MCF 10A (cell line): ENCODE data around the gene RAB43. TPM values are rescaled to one million over a fixed set of nuclear protein-coding genes. Genes with fewer than 3 reads are reported as not detected.

Source experiments
- BruUV-seq: library from RNA; stranded (reverse); fragments of 400-500 nt; replicated peaks from 2 replicates; lab custom pipeline; 2021; lab: Mats Ljungman, UMichigan
- CTCF ChIA-PET: fragments of 300-600 bp; sonication (Branson Sonifier 250); formaldehyde crosslinking; extraction: SDS; loops from one replicate; lab custom pipeline; 2021; ENCODE audit warnings: antibody characterized with exemption, inconsistent platforms; lab: Yijun Ruan, JAX
- POLR2A ChIA-PET: fragments of 300-600, 350-650 bp; sonication (Branson Sonifier 250); formaldehyde crosslinking; extraction: SDS; loops from one replicate; lab custom pipeline; 2020; ENCODE audit warnings: antibody characterized with exemption, inconsistent platforms; lab: Yijun Ruan, JAX
- DNase-seq: peaks from one replicate; pipeline ENCODE4 v3.0.0-alpha.2; 2018; ENCODE audit not compliant: unreplicated experiment
- H3K27ac Mint-ChIP-seq: one replicate; pipeline ENCODE4 v1.8.0; 2022; ENCODE audit warnings: mild to moderate bottlenecking, low read depth, mixed read lengths; ENCODE audit not compliant: unreplicated experiment
- H3K27me3 Mint-ChIP-seq: one replicate; pipeline ENCODE4 v1.8.0; 2022; ENCODE audit warnings: mixed read lengths; ENCODE audit not compliant: insufficient read depth, unreplicated experiment
- H3K36me3 Mint-ChIP-seq: one replicate; pipeline ENCODE4 v1.8.0; 2022; ENCODE audit warnings: mild to moderate bottlenecking, moderate library complexity, mixed read lengths; ENCODE audit not compliant: insufficient read depth, unreplicated experiment
- H3K4me1 Mint-ChIP-seq: one replicate; pipeline ENCODE4 v1.8.0; 2022; ENCODE audit warnings: mixed read lengths; ENCODE audit not compliant: insufficient read depth, unreplicated experiment
- H3K4me3 Mint-ChIP-seq: one replicate; pipeline ENCODE4 v1.8.0; 2022; ENCODE audit warnings: mild to moderate bottlenecking, moderate library complexity, mixed read lengths; ENCODE audit not compliant: unreplicated experiment
- H3K9me3 Mint-ChIP-seq: one replicate; pipeline ENCODE4 v1.8.0; 2022; ENCODE audit warnings: mixed read lengths; ENCODE audit not compliant: unreplicated experiment
- CTCF ChIP-seq: fragments of 200-600 bp; IDR thresholded peaks from one replicate; pipeline ENCODE4 v1.8.0; 2022; ENCODE audit warnings: antibody characterized with exemption, mild to moderate bottlenecking; ENCODE audit not compliant: unreplicated experiment
- intact Hi-C: fragments of 100-400 bp; cut with micrococcal nuclease; formaldehyde crosslinking; loops from 2 replicates; pipeline ENCODE4 v1.14.1; 2022
- total RNA-seq: library from RNA; stranded (reverse); gene quantifications from 2 replicates; pipeline ENCODE4 v1.2.3, GENCODE V29; 2022

RAB43 gene
- total RNA-seq, 1 experiment from 2014 or later: 18.9 TPM

GRCh38 chr3:129054605-129055104 is 66.9 kb downstream of the RAB43 start:
- Mint-ChIP-seq H3K27me3 (peaks cover 20% of the 10 kb centered on the region), H3K36me3 (no peaks in the 10 kb centered on the region), H3K9me3 (no peaks in the 10 kb centered on the region), H3K4me3 (no peak overlapping the region), H3K27ac (no peak overlapping the region), H3K4me1 (peaks cover 9% of the 10 kb centered on the region)
- no peak for TF ChIP-seq CTCF
- ChIA-PET POLR2A (interaction anchor here (0.6 to 1.8 kb wide), 2 partner anchors 108 to 394 kb away, joined by 3 to 4 read pairs; no protein-coding TSS in a partner anchor), CTCF (interaction anchor here (0.9 to 4.9 kb wide), 7 partner anchors 17 to 191 kb away, joined by 3 to 61 read pairs (median 5); no protein-coding TSS in a partner anchor)
- intact Hi-C loops: no loop called here
- BruUV-seq: no TSS peak
- no peak for DNase-seq

- H3K27ac Mint-ChIP-seq: no peak overlapping the region
- H3K27me3 Mint-ChIP-seq: peaks cover 16% of the 10 kb centered on the region
- H3K9me3 Mint-ChIP-seq: no peaks in the 10 kb centered on the region
- intact Hi-C loops: loop anchor here (1.0 to 2.0 kb wide), 4 partner anchors 68 to 262 kb away; partner anchors contain the start of genes COPG1, ISY1 and RAB43
- peaks cover 9% of the 10 kb centered on the region for H3K4me1 Mint-ChIP-seq
- no TSS peak for BruUV-seq
- no peak for TF ChIP-seq CTCF
- H3K4me3 Mint-ChIP-seq: no peak overlapping the region
- ChIA-PET POLR2A (interaction anchor here (0.7 to 3.9 kb wide), 9 partner anchors 26 to 264 kb away, joined by 3 to 33 read pairs (median 4); partner anchors contain the start of genes COPG1, HMCES and RAB43), CTCF (interaction anchor here (0.6 to 5.5 kb wide), 38 partner anchors 10 to 225 kb away, joined by 3 to 67 read pairs (median 5); partner anchors contain the start of genes COPG1 and RAB43)
- DNase-seq: no peak
- H3K36me3 Mint-ChIP-seq: no peaks in the 10 kb centered on the region
These were observed 68.9 kb downstream of the RAB43 start for GRCh38 chr3:129052675-129053074.

GRCh38 chr3:129051871-129052340 is 69.7 kb downstream of the RAB43 start:
- CTCF ChIA-PET: interaction anchor here (0.6 to 5.5 kb wide), 25 partner anchors 10 to 265 kb away, joined by 3 to 67 read pairs (median 4); partner anchors contain the start of genes COPG1 and RAB43
- Mint-ChIP-seq H3K4me3 (no peak overlapping the region), H3K27ac (no peak overlapping the region), H3K9me3 (no peaks in the 10 kb centered on the region), H3K27me3 (peaks cover 8% of the 10 kb centered on the region), H3K4me1 (peaks cover 9% of the 10 kb centered on the region), H3K36me3 (no peaks in the 10 kb centered on the region)
- intact Hi-C loops: loop anchor here (2.0 kb wide), 2 partner anchors 69 to 263 kb away; partner anchors contain the start of gene RAB43
- DNase-seq: no peak
- no peak for TF ChIP-seq CTCF
- no TSS peak for BruUV-seq
- POLR2A ChIA-PET: interaction anchor here (0.6 to 3.9 kb wide), 6 partner anchors 68 to 264 kb away, joined by 3 to 33 read pairs (median 3); partner anchors contain the start of genes COPG1 and RAB43

GRCh38 chr3:129050556-129051295 is 70.9 kb downstream of the RAB43 start:
- TF ChIP-seq CTCF: no peak
- no TSS peak for BruUV-seq
- no peaks in the 10 kb centered on the region for H3K9me3 Mint-ChIP-seq
- H3K27ac Mint-ChIP-seq: no peak overlapping the region
- POLR2A ChIA-PET: interaction anchor here (0.7 to 3.9 kb wide), 5 partner anchors 69 to 265 kb away, joined by 3 to 33 read pairs (median 3); partner anchors contain the start of gene RAB43
- intact Hi-C loops: no loop called here
- H3K27me3 Mint-ChIP-seq: no peaks in the 10 kb centered on the region
- no peaks in the 10 kb centered on the region for H3K36me3 Mint-ChIP-seq
- peaks cover 9% of the 10 kb centered on the region for H3K4me1 Mint-ChIP-seq
- no peak overlapping the region for H3K4me3 Mint-ChIP-seq
- CTCF ChIA-PET: interaction anchor here (0.6 to 5.5 kb wide), 8 partner anchors 24 to 205 kb away, joined by 3 to 67 read pairs (median 6); partner anchors contain the start of gene RAB43
- no peak for DNase-seq
